SK-N-SH treated with all-trans-retinoic acid at 6 μM for 48 hours (cell line): ENCODE measurements around the gene ARFGEF3.

Experiments used
- ISL1 ChIP-seq: fragments of 250-450 bp; sonication (Bioruptor Pico); IDR thresholded peaks from 2 replicates; pipeline ENCODE4 v2.1.2; 2022; ENCODE audit warnings: mild to moderate bottlenecking, moderate library complexity
- PATZ1 ChIP-seq: fragments of 250-450 bp; sonication (Bioruptor Pico); IDR thresholded peaks from 2 replicates; pipeline ENCODE4 v1.8.0; 2020; ENCODE audit warnings: mild to moderate bottlenecking, moderate library complexity, borderline replicate concordance
- ZC3H10 ChIP-seq: fragments of 250-450 bp; sonication (Bioruptor Pico); IDR thresholded peaks from 2 replicates; pipeline ENCODE4 v1.5.1; 2021; ENCODE audit warnings: mild to moderate bottlenecking, moderate library complexity
- ZNF565 ChIP-seq: fragments of 450-650 bp; formaldehyde crosslinking; conservative IDR thresholded peaks from 2 replicates; pipeline ENCODE4 v1.5.0; 2020; ENCODE audit warnings: low read depth, mild to moderate bottlenecking, moderate library complexity
- ZNF8 ChIP-seq: fragments of 450-650 bp; formaldehyde crosslinking; IDR thresholded peaks from 2 replicates; pipeline ENCODE4 v1.5.0; 2020; ENCODE audit warnings: mild to moderate bottlenecking, moderate library complexity

GRCh38 chr6:138219901-138220300 lies 58.2 kb downstream of the ARFGEF3 start:
- TF ChIP-seq ZC3H10 (CRISPR knock-in tag) (no peak), PATZ1 (CRISPR knock-in tag) (no peak), ZNF565 (CRISPR knock-in tag) (no peak), ZNF8 (CRISPR knock-in tag) (no peak), ISL1 (CRISPR knock-in tag) (no peak)
